Measurements from ENCODE around the gene PYGO1.

Gene PYGO1

DNA sequence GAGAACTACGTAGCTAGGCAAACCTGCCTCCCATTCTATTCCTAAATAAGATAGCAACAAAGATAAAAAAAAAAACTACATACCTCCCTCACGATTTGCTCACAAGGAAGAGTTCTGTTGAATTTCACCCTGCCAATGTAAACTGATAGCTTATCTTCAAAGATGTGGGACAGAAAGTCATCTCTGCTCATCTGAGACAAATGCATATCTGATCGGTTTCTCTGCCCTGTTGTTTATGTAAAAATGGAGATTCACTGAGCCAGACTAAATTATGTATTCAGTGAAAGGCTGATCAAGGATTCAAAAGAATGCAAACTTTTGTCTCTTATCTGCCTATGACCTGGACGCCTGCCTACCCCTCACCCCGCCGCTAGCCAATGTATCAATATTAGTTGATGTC, 11.2 kb downstream of the PYGO1 start:
- DNase-seq (ENCODE audit: low read depth) = no peak
- no peak for TF ChIP-seq CTCF (conservative IDR thresholded peaks at IDR 0.05; ENCODE audit: control insufficient read depth, insufficient read depth, low read depth, low read length)
- no peak overlapping the region for H3K4me3 ChIP-seq (ENCODE audit: control insufficient read depth, low read depth, low read length)

- TF ChIP-seq CTCF (conservative IDR thresholded peaks at IDR 0.05; ENCODE audit: control insufficient read depth, insufficient read depth, low read depth, low read length) = no peak
- no peak for DNase-seq (ENCODE audit: low read depth)
- H3K4me3 ChIP-seq (ENCODE audit: control insufficient read depth, low read depth, low read length) = no peak overlapping the region
Observed at GRCh38 chr15:55574096-55574495, 14.0 kb downstream of the PYGO1 start.

DNA sequence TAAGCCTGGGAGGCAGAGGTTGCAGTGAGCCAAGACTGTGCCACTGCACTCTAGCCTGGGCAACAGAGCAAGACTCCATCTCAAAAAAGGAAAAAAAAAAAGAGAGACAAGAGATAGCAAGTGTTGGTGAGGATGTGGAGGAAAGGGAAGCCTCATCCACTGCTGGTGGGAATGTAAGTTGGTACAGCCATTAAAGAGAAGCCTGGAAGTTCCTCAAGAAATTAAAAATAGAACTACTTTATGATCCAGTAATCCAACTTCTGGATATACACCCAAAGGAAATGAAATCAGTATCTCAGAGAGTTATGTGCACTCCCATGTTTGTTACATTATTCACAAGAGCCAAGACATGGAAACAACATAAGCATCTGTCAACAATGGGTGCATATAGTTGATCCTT, 14.9 kb downstream of the PYGO1 start:
- no peak overlapping the region for H3K4me3 ChIP-seq (ENCODE audit: control insufficient read depth, low read depth, low read length)
- no peak for TF ChIP-seq CTCF (conservative IDR thresholded peaks at IDR 0.05; ENCODE audit: control insufficient read depth, insufficient read depth, low read depth, low read length)
- DNase-seq (ENCODE audit: low read depth) = no peak

DNA sequence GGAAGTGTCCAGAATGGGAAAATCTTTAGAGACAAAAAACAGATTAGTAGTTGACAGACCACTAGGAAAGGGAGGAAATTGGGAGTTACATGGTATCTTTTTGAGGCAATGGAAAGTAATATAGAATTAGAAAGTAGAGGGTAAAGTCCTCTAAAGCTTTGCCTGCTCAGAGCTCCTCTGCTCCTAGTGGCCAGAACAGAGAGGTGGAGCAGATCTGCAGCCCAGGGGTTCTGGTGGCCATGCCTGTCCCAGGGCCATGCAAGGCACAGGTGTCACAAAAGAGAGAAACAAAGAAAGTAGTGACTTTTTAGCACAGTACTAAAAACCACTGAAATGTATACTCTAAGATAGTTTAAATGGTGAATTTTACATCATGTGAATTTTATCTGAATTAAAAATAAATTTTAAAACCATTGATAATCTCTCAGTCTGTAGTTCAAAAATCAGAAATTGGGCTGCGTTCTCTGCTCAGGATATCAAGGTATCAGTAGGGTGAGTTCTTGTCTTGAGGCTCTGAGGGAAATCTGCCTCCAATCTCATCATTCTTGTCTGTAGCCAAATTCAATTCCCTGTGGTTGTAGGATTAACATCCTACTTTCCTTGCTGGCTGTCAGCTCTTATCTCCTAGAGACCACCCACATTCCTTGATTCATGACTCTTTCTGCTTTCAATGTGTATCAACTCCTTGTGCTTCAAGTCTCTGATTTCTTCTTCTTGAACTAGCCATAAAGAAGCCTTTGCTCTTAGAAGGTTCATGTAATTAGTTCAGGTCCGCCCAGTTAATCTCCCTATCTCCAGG, 23.6 kb downstream of the PYGO1 start:
- peak; percentile 15 for TF ChIP-seq CTCF (conservative IDR thresholded peaks at IDR 0.05; ENCODE audit: control insufficient read depth, insufficient read depth, low read depth, low read length)
- no peak overlapping the region for H3K4me3 ChIP-seq (ENCODE audit: control insufficient read depth, low read depth, low read length)
- DNase-seq (ENCODE audit: low read depth) = no peak

DNA sequence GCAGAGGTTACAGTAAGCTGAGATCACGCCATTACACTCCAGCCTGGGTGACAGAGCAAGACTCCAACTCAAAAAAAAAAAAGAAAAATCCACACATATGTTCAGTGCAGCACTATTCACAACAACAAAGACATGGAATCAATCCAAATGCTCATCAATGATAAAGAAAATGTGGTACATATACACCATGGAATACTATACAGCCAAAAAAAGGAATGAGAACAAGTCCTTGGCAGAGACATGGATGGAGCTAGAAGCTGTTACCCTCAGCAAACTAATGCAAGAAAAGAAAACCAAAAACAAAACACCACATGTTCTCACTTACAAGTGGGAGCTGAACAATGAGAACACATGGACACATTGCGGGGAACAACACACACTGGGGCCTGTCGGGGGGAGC, 25.5 kb downstream of the PYGO1 start:
- DNase-seq (ENCODE audit: low read depth) = no peak
- TF ChIP-seq CTCF (conservative IDR thresholded peaks at IDR 0.05; ENCODE audit: control insufficient read depth, insufficient read depth, low read depth, low read length) = no peak
- no peak overlapping the region for H3K4me3 ChIP-seq (ENCODE audit: control insufficient read depth, low read depth, low read length)

DNA sequence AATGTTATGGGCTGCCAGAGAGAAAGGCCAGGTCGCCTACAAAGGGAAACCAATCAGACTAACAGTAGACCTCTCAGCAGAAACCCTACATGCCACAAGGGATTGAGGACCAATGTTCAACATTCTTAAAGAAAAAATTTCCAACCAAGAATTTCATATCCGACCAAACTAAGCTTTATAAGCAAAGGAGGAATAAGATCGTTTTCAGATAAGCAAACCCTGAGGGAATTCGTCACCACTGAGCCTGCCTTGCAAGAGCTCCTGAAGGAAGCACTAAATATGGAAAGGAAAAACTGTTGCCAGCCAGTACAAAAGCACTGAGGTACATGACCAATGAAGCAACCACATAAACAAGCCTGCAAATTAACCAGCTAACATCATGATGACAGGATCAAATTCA, 33.1 kb downstream of the PYGO1 start:
- DNase-seq (ENCODE audit: low read depth) = peak; percentile 10

More for the DNA sequence above, 33.1 kb downstream of the PYGO1 start:
- no peak overlapping the region for H3K4me3 ChIP-seq (ENCODE audit: control insufficient read depth, low read depth, low read length)
- TF ChIP-seq CTCF (conservative IDR thresholded peaks at IDR 0.05; ENCODE audit: control insufficient read depth, insufficient read depth, low read depth, low read length) = no peak

Data from fibroblast of mammary gland (primary cell).